Mesenchymal stem cell (in vitro differentiated cells and primary cell): ENCODE measurements around the gene VASH1.
A peak's percentile ranks its signal among the peaks of the same experiment; 100 is the strongest.

ENCODE experiments used
- DNase-seq: peaks from one replicate; pipeline ENCODE4 v3.0.0-alpha.2; 2013
- H2AFZ ChIP-seq: one replicate; pipeline ENCODE4 v1.6.1; 2013; ENCODE audit warnings: low read depth, mild to moderate bottlenecking, control low read depth, inconsistent platforms, low read length, moderate library complexity
- H2AK5ac ChIP-seq: 2 replicates; pipeline ENCODE4 v1.6.1; 2013; ENCODE audit warnings: low read length, moderate library complexity, mild to moderate bottlenecking, inconsistent platforms; ENCODE audit not compliant: severe bottlenecking
- H2BK120ac ChIP-seq: one replicate; pipeline ENCODE4 v1.6.1; 2013; ENCODE audit warnings: low read depth, mild to moderate bottlenecking, inconsistent platforms, low read length, moderate library complexity
- H2BK12ac ChIP-seq, 2 experiments: one replicate each; pipeline ENCODE4 v1.6.1; 2013; ENCODE audit warnings: inconsistent platforms in 2 of 2, low read length in 2 of 2, mild to moderate bottlenecking in 2 of 2, moderate library complexity in 2 of 2, control low read depth in 1 of 2
- H2BK15ac ChIP-seq: one replicate; pipeline ENCODE4 v1.6.1; 2013; ENCODE audit warnings: mild to moderate bottlenecking, low read depth, inconsistent platforms; ENCODE audit not compliant: poor library complexity, severe bottlenecking
- H2BK5ac ChIP-seq: 2 replicates; pipeline ENCODE4 v1.6.1; 2013; ENCODE audit warnings: low read depth, mild to moderate bottlenecking, low read length, control low read depth, inconsistent platforms; ENCODE audit not compliant: poor library complexity, severe bottlenecking
- H3K14ac ChIP-seq, 2 experiments: one replicate each; pipeline ENCODE4 v1.6.1; 2013; ENCODE audit warnings: inconsistent platforms in 2 of 2, low read length in 2 of 2, control low read depth in 1 of 2, mild to moderate bottlenecking in 1 of 2, moderate library complexity in 1 of 2
- H3K18ac ChIP-seq, 2 experiments: one replicate each; pipeline ENCODE4 v1.6.1; 2013; ENCODE audit warnings: inconsistent platforms in 2 of 2, low read length in 2 of 2, control low read depth in 1 of 2, low read depth in 1 of 2, mild to moderate bottlenecking in 1 of 2
- H3K23ac ChIP-seq, 2 experiments: one replicate each; pipeline ENCODE4 v1.6.1; 2013; ENCODE audit warnings: inconsistent platforms in 2 of 2, low read length in 2 of 2, mild to moderate bottlenecking in 2 of 2, moderate library complexity in 2 of 2, control low read depth in 1 of 2
- H3K27ac ChIP-seq: 2 replicates; pipeline ENCODE4 v1.5.1; 2013; ENCODE audit warnings: mild to moderate bottlenecking, moderate library complexity, low read length, control low read depth, inconsistent platforms; ENCODE audit not compliant: poor library complexity, severe bottlenecking
- H3K27me3 ChIP-seq, 2 experiments: 2 replicates each; pipeline versions ENCODE4 v1.6.1 to v1.7.0; 2013; ENCODE audit warnings: low read length in 2 of 2, mild to moderate bottlenecking in 2 of 2, moderate library complexity in 2 of 2, control low read depth in 1 of 2, inconsistent platforms in 1 of 2; ENCODE audit not compliant: control insufficient read depth in 1 of 2, insufficient read depth in 1 of 2
- H3K36me3 ChIP-seq, 2 experiments: 2 replicates each; pipeline versions ENCODE4 v1.6.1 to v1.7.0; 2013; ENCODE audit warnings: low read length in 2 of 2, control low read depth in 1 of 2, inconsistent platforms in 1 of 2, low read depth in 1 of 2, mild to moderate bottlenecking in 1 of 2; ENCODE audit not compliant: insufficient read depth in 2 of 2, control insufficient read depth in 1 of 2
- H3K4ac ChIP-seq, 2 experiments: one replicate each; pipeline ENCODE4 v1.6.1; 2013; ENCODE audit warnings: inconsistent platforms in 2 of 2, low read length in 2 of 2, mild to moderate bottlenecking in 2 of 2, moderate library complexity in 2 of 2, control low read depth in 1 of 2, low read depth in 1 of 2
- H3K4me1 ChIP-seq: 2 replicates; pipeline ENCODE4 v1.6.1; 2013; ENCODE audit warnings: low read depth, low read length, control low read depth; ENCODE audit not compliant: control insufficient read depth, insufficient read depth
- H3K4me2 ChIP-seq: 2 replicates; pipeline ENCODE4 v1.6.1; 2013; ENCODE audit warnings: low read length, mild to moderate bottlenecking, inconsistent platforms; ENCODE audit not compliant: poor library complexity, severe bottlenecking
- H3K4me3 ChIP-seq, 2 experiments: 2 replicates each; pipeline versions ENCODE4 v1.5.1 to v1.7.0; 2013; ENCODE audit warnings: low read length in 2 of 2, mild to moderate bottlenecking in 2 of 2, control low read depth in 1 of 2, low read depth in 1 of 2; ENCODE audit not compliant: insufficient read depth in 1 of 2
- H3K79me1 ChIP-seq: replicated peaks from 2 replicates; pipeline ENCODE4 v1.6.1; 2013; ENCODE audit warnings: mild to moderate bottlenecking, control low read depth, low read length, inconsistent platforms; ENCODE audit not compliant: poor library complexity, severe bottlenecking
- H3K9ac ChIP-seq: 2 replicates; pipeline ENCODE4 v1.7.0; 2013; ENCODE audit warnings: mild to moderate bottlenecking, low read length, moderate library complexity
- H3K9me3 ChIP-seq: 2 replicates; pipeline ENCODE4 v1.7.0; 2013; ENCODE audit warnings: mild to moderate bottlenecking, low read length; ENCODE audit not compliant: control insufficient read depth
- H4K8ac ChIP-seq: one replicate; pipeline ENCODE4 v1.6.1; 2013; ENCODE audit warnings: inconsistent platforms, mild to moderate bottlenecking, low read length, moderate library complexity
- H4K91ac ChIP-seq: one replicate; pipeline ENCODE4 v1.6.1; 2013; ENCODE audit warnings: mild to moderate bottlenecking, low read length, inconsistent platforms
- WGBS: methylation state at CpG from one replicate; pipeline ENCODE4 v1.1.7; 2013; ENCODE audit warnings: mixed read lengths; 5-methylcytosine and 5-hydroxymethylcytosine counted together

The VASH1 gene

DNA sequence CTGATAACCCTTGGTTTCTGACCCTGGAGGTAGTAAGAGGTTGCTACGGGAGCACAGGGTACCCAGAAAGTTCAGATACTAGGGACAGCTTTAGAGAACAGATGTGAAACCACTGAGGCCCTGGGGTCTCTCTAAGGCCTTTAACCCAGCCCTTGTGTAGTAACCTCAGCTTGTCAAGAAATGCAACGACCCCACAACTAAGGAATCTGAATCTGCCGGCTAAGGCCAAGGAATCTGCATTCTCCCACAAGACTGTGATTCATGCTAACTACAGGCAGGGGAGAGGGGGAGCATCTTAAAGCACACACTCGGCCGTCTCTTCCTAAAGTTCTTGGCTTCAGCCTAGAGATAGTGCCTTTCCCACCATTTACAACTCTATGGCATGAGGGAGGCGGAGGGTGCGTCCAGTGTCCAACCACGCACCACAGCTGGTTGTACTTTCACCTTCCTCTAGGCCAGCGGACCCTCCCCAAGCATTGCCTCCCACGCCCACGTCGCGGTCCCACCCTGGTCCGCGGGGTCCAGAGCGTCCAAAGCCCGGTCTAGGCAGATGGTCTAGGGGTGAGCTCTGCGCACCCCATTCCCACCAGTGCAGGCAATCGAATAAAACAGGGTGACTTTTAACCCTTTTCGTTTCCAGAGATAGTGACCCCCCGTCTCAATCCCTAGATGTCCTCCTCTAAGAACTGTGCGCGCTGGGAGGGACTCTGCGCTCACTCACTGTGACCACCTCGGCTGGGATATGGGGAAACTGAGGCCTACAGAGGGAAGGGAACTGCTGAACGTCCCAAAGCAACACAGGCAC is 735 bp upstream of the VASH1 start:
- Histone ChIP-seq H2BK5ac (no peak overlapping the region), H2AFZ (peak overlapping the region; percentile 54), H3K4me1 (peaks cover 19% of the 10 kb centered on the region), H3K9me3 (no peaks in the 10 kb centered on the region), H3K27me3 (peaks cover 0 to 13% of the 10 kb centered on the region in 2 experiments), H3K9ac (peak overlapping the region; percentile 91), H2BK120ac (no peak overlapping the region), H3K14ac (peak overlapping the region in 1 of 2 experiments; percentile 92), H3K18ac (peak overlapping the region; percentile 90 to 95), H3K23ac (no peak overlapping the region), H3K79me1 (peaks cover 8% of the 10 kb centered on the region), H4K8ac (peak overlapping the region; percentile 96), H3K36me3 (peaks cover 0 to 2% of the 10 kb centered on the region in 2 experiments), H3K4me3 (peak overlapping the region; percentile 80 to 83), H2BK15ac (peak overlapping the region; percentile 44), H3K27ac (no peak overlapping the region), H4K91ac (peak overlapping the region; percentile 73), H3K4me2 (peak overlapping the region; percentile 99), H2BK12ac (peak overlapping the region; percentile 20 to 51), H3K4ac (peak overlapping the region; percentile 42 to 46), H2AK5ac (peak overlapping the region; percentile 33)
- WGBS, result 64% methylated on average over 25 of the region's 26 CpGs
- DNase-seq, result no peak

DNA sequence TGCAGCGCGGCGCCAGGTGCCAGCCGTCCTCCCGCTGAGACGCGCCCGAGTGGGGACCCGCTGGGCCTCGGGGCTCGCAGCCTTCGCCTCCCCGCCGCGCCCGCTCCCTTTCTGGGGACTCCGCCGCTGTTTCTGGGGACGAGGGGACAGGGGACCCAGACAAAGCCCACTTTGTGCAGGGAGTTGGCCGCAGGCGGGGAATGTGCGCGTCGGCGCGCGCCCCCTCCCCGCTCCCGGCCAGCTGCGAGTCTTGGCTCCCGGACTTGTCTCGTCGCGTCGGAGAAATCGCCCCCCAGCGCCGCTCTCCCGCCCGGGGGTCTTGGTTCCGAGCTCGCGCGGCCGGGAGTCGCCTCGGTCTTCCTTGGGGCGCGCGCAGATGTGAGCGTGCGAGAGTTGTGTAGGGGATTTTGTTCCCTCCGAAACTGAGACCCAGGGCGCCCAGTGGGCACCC is 717 bp downstream of the VASH1 start:
- Histone ChIP-seq H2BK12ac (peak overlapping the region in 1 of 2 experiments; percentile 42), H3K4me2 (peak overlapping the region; percentile 99), H4K8ac (peak overlapping the region; percentile 94), H3K18ac (peak overlapping the region; percentile 90 to 95), H3K27me3 (peaks cover 0 to 13% of the 10 kb centered on the region in 2 experiments), H3K9ac (peak overlapping the region; percentile 91), H3K4ac (peak overlapping the region; percentile 79), H3K9me3 (no peaks in the 10 kb centered on the region), H4K91ac (peak overlapping the region; percentile 92), H2AK5ac (no peak overlapping the region), H2AFZ (peak overlapping the region; percentile 84), H3K14ac (peak overlapping the region in 1 of 2 experiments; percentile 95), H3K4me1 (peaks cover 19% of the 10 kb centered on the region), H3K23ac (peak overlapping the region in 1 of 2 experiments; percentile 74), H3K27ac (no peak overlapping the region), H3K36me3 (peaks cover 0 to 4% of the 10 kb centered on the region in 2 experiments), H3K4me3 (peak overlapping the region; percentile 80 to 83), H3K79me1 (peaks cover 8% of the 10 kb centered on the region), H2BK120ac (peak overlapping the region; percentile 94), H2BK5ac (no peak overlapping the region), H2BK15ac (peak overlapping the region; percentile 92)
- no peak for DNase-seq
- 1% methylated on average over 26 of the region's 54 CpGs for WGBS

DNA sequence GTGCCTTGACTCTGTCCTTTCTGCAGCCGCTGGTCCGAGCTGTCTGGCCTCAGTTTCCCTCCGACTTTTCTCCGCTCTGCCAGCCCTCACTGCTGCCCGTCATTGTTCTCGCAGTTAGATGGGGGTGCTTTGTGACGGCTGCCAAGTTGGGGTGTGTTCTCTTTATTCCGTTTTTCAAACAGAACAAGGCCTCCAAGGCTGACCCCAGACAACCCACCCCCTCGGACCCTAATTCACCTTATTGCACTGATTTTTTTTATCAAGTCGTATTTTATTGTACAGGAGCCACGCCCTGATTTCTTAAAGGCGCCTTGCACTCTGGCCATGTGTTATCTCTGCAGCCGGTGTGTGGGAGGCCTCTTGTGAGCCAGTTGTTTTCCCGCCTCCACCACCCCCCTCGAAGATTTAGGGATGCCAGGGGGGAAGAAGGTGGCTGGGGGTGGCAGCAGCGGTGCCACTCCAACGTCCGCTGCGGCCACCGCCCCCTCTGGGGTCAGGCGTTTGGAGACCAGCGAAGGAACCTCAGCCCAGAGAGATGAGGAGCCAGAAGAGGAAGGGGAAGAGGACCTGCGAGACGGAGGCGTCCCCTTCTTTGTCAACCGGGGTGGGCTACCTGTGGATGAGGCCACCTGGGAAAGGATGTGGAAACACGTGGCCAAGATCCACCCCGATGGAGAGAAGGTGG is 1.3 kb downstream of the VASH1 start:
- Histone ChIP-seq H2BK12ac (peak overlapping the region in 1 of 2 experiments; percentile 33), H2AFZ (no peak overlapping the region), H4K8ac (peak overlapping the region; percentile 52), H3K4me1 (peaks cover 19% of the 10 kb centered on the region), H3K27ac (no peak overlapping the region), H3K14ac (peak overlapping the region in 1 of 2 experiments; percentile 68), H4K91ac (peak overlapping the region; percentile 64), H3K36me3 (peaks cover 0 to 4% of the 10 kb centered on the region in 2 experiments), H2BK5ac (no peak overlapping the region), H2BK15ac (peak overlapping the region; percentile 60), H2BK120ac (no peak overlapping the region), H3K4me2 (peak overlapping the region; percentile 99), H3K27me3 (peaks cover 0 to 13% of the 10 kb centered on the region in 2 experiments), H3K9me3 (no peaks in the 10 kb centered on the region), H3K79me1 (peaks cover 8% of the 10 kb centered on the region), H3K9ac (peak overlapping the region; percentile 91), H3K23ac (no peak overlapping the region), H3K4me3 (peak overlapping the region; percentile 80 to 83), H3K18ac (peak overlapping the region; percentile 90 to 95), H2AK5ac (no peak overlapping the region), H3K4ac (peak overlapping the region; percentile 19 to 79)
- DNase-seq, result no peak
- WGBS, result 44% methylated on average over 27 of the region's 28 CpGs
